NCI-H69 (cell line): ENCODE measurements around the gene AQP3.
"Not testable (repeated sequence)": the region's sequence is repeated elsewhere in the genome, so short reads cannot be mapped to it uniquely, and the experiment has no call there.

ENCODE experiments used
- DNase-seq: peaks from one replicate; lab custom pipeline; 2025; lab: John Stamatoyannopoulos, UW

The AQP3 gene

DNA sequence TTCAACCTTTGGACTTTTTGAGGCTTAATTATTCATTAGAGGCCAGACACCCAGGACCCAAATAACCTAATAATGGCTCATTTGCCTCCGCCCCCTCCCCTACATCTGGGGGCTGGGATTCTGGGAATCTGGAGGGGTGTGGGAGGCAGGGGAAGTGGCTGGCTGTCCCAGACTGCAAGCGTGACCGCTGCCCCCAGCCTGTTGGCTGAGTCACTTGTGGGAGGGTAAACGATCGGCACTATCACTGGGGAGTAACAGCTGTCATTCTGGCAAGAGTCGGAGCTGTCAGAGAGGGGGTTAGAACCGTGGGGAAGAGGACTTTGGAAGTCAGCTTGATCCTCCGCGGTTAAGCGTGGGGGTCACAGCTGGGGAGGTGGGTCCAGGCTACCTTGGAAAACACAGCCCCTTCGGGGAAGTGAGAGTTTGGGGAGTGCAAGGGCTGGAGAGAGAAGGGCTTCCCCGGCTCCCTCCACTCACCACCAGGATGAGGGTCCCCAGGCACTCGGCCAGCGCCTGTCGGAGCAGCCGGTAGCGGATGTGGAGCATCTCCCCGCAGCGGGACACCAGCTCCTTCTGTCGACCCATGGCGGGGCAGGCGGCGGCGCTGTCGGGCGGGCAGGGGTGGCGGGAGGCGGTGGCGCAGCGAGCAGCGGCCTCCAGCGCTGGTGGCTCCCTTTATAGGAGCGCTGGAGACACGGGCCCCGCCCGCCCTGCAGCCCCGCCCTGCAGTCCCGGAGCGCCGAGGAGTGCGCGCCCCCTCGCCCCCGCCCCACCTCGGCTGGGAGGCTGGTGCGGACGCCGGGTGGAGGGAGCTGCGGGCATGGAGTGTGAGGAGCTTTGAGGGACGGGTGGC lies at the start of gene AQP3:
TSS of gene AQP3 (minus strand) at position 648 of the 853 bp plus-strand sequence. CDS start at position 585, 63 bp downstream.
- DNase-seq = peak; percentile 92

DNA sequence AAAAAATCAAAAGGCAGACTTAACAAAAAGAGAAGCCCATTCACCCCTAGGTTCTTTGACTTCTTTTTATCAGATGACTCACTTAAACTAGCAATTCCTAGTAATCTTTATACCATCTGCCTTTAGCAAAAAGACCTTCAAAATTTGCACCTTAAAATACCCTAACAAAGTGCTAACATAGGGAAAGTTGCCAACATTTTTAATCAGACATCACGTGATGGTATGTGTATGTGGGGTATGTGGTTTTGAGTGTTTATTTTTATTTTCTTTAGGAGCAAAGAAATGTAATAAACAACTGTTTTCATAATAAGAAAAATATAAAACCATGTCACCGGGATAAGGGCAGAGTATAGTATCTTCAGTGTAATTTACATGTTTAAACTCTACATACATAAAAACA lies 46.4 kb upstream of the AQP3 start:
- DNase-seq = not testable (repeated sequence)

DNA sequence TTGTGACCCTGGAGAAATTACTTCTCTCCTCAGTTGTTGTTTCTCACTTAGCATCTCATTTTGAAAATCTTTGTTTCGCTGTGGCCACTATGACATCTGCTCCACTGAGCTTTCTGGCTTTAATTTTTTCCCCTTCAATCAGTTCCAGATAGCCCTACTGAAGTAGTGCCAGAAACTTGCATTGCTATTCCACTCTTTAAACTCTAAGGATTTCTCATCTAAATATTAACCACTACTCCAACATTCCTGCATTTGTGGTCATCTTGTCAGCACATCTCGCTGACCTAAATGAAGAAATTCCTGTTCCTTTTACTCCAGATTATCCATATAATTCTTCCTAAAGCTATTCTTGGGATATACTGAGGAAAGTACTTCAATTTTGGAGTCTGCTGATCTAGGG lies 41.7 kb upstream of the AQP3 start:
- DNase-seq = no peak

DNA sequence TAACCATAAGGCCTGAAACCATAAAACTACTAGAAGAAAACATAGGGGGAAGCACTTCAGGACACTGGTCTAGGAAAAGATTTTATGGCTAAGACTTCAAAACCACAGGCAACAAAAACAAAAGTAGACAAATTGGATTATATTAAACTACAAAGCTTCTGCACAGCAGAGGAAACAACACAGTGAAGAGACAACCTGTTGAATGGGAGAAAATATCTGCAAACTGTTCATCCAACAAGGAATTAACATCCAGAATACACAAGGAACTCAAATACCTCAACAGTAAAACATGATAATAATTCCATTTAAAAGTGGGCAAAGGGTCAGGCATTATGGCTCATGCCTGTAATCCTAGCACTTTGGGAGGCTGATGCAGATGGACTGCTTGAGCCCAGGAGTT lies 37.9 kb upstream of the AQP3 start:
- not testable (repeated sequence) for DNase-seq

DNA sequence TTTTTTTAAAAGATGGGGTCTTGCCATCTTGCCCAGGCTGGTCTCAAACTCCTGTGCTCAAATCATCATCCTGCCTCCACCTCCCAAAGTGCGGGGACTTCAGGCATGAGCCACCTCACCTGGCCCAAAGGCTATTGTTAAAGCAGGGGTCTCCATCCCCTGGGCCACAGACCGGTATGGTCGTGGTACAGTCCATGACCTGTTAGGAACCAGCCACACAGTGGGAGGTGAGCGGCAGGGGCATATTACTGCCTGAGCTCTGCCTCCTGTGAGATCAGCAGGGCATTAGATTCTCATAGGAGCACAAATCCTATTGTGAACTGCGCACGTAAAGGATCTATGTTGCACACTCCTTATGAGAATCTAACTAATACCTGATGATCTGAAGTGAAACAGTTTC lies 33.6 kb upstream of the AQP3 start:
- no peak for DNase-seq

DNA sequence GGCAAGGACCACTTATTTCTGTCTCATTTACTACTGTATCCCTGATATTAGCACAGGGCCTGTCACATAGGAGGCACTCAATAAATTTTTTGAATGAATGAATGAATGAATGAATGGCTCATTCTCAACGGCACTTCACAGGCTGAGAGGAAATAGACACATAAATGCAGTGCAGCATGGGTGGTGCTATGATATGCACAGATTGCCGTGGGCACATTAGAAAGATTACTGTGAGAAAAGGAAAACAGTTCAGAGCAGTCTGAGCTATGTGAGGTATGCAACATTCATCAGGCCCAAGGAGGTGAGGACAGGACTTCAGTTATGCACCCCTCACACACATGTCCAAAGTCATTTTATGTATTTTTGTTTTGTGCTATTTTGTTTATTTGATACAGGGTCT lies 32.7 kb upstream of the AQP3 start:
- DNase-seq = no peak

DNA sequence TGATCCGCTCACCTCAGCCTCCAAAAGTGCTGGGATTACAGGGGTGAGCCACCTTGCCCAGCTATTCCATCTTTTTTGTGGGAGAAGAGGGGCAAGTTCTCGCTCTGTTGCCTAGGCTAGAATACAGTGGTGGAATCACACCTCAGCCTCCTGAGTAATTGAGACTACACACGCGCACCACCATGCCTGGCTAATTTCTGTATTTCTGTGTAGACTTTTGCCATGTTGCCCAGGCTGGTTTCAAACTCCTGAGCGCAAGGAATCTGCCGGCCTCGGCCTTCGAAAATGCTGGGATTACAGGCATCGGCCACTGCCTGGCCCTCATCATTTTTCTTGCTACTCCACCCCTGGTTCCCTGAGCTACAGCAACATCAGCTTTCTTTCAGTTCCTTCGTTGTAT lies 29.1 kb upstream of the AQP3 start:
- DNase-seq = no peak

DNA sequence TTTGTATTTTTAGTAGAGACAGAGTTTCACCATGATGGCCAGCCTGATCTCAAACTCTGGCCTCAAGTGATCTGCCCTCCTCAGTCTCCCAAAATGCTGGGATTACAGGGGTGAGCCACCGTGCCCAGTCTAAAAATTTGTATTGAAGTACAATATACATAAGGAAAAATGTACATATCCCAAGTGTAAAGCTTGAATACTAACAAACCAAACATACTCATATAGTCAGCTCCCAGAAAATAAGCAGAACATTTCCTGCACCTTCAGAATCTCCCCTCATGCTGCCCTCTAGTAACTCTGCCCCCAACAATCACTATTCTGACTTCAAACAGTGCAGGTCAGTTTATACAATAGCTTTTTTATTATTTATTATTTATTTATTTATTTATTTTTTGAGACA lies 28.0 kb upstream of the AQP3 start:
- DNase-seq = no peak

DNA sequence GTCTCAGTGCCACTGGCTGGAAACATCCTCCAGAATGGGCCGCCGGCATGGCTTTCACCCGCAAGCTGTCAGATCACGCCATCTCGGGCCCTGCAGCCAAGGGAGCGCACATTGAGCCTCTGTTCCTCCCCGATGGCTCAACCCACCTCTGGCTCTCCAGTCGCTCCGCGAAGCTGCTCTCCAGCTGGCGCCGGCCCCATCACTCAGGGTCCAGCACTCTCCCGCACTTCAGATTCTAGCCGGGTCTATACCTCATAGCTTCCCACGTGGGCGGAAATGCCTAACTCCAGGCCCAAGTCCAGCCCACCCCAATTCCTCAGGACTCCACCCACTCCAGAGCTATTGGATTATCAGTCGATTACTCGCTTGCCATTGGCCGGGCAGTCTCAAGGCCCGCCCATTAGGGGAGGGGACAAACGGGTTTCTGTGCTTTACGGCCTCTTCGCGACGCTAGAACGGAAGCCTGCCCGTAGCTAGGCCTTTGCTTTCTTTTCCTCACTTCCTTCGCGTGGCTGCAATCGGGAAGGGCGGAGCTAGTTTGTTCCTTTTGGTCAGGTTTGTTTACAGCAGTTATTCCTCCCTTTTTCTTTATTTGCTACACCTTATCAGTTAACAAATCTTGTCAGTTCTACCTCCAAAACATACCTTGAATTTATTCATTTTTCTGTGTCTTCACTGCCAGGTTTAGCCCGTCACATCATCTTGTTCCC lies 26.4 kb upstream of the AQP3 start, which contains the start of gene NOL6:
TSS of gene NOL6 (minus strand) at position 282 of the 710 bp plus-strand sequence. CDS start at position 200, 82 bp downstream.
- DNase-seq = peak; percentile 100

DNA sequence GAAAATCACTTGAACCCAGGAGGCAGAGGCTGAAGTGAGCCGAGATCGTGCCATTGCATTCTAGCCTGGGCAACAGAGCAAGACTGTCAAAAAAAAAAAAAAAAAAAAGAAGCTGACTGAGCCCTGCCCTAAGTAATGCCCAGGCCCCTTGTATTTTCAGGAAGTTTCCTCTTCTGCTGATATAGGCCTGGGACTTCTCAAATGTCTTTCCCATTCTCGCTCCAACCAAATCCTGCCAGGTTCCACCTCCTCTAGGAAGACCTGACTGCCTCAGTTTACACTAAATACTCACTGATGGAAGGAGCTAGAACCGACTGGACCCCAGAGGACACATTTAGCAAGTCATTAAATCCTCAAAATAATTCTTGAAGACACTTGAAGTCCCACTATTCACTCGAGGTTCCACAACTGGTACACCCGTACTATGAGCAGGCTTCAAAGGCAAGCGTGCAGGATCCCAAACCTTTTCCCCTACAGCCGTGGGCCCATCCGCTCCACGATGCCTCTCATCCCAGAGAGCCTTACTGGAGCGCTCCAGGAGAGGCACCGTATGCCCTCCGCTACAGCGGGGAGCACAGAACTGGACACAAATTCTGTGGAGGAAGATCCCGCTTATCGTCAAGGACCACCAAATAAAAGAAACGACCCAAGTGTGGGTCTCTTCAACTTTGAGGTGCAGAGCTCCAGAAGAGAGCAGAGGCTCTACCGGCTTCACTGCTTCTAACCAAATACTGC lies 25.7 kb upstream of the AQP3 start:
- no peak for DNase-seq

DNA sequence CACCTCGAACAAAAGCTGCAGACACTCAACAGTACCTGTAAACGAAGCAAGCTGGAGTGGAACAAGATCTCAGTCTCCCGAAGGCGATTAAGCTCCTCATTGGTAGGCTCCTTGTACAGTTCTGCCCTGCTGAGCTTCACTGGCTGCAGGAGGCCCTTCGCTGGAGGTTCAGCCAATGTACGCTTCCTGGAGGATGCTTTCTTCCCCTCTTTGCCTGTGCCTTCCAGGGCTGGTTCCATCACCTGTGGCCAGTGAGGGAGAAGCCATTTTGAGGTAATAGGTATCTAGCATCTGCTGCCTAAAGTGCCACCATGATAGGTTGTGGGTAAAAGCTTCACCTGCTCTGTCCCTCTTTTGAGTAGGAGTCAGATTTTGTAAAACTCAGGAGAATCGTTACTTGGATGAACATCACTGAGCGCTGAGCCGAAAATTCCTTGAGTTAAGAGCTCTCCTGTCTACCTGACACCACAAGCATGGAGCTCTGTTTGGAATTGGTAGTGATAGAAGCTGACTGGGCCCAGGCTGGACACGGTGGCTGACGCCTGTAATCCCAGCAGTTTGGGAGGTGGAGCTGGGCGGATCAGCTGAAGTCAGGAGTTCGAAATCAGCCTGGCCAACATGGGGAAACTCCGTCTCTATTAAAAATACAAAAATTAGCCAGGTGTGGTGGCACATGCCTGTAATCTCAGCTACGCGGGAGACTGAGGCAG lies 24.9 kb upstream of the AQP3 start:
- no peak for DNase-seq

DNA sequence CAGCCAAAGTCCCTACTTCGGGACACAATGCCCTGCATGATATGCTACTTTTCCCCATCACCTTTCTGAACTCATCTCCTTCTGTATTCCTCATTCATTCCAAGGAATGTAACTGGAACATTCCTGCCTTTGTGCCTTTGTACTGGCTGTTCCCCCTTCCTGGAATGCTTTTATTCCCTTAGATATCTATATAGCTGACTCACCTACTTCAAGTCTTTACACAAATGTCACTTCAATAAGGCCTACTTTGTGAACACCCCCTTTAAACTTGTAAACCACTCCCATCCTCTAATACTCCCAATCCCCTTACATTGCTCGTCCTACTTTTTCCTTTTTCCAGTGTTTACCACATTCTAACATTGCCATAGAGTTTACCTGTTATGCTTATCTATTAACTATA lies 24.0 kb upstream of the AQP3 start:
- DNase-seq = no peak

DNA sequence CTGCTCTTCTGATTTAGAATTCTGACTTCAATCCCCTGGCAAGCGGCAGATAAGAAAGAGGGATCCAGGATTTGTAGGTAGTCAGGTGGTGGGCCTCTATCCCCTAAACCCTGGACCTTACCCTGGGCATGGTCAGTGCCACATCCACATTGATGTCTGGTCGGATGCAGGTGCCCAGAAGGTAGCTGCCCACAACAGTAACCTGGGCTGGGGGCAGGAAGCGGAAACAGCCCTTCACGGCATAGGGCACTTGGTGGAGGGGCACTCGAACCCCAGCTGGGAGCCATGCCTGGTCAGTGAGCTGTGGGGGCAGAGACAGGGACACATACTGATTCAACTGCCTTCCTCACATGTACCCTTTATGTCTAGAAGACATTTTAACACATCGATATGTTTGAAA lies 22.5 kb upstream of the AQP3 start:
- no peak for DNase-seq

DNA sequence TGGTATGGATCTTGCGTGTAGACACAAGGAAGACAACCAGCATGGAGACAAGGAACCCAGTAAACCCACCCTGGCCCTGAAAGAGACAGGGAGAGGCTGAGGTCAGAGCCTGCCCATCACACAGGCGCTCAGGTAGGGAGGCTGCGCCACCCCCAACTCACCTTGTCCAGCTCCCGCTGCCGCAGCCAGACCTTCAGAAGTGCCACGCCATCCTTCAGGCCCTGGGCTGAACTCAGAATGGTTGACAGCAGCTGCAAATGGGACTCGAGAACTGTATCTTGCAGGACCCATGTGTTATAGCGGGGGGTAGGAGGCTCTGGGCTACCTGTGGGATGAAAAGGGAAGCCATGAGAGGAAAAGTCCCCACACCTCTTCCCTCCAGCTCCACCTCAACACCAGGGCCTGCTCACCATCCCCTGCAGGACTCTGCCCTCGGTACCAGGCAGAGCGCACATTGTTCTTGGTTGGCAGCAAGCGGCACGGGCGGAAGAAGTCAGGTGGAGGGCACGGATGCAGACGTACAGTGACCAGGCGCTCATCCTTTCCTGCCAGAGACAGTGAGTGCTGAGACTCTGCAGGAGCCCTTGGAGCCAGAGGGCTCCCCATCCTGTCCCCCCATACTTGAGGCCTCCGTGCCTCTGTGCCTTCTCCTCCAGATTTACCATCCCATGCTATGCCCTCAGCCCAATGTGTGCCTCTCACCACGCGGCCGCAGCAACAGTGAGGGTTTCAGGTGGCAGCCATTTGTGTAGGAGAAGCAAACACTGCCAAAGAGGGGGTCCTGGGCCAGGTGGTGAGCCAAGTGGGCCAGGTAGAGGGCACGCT lies 21.6 kb upstream of the AQP3 start:
- no peak for DNase-seq

DNA sequence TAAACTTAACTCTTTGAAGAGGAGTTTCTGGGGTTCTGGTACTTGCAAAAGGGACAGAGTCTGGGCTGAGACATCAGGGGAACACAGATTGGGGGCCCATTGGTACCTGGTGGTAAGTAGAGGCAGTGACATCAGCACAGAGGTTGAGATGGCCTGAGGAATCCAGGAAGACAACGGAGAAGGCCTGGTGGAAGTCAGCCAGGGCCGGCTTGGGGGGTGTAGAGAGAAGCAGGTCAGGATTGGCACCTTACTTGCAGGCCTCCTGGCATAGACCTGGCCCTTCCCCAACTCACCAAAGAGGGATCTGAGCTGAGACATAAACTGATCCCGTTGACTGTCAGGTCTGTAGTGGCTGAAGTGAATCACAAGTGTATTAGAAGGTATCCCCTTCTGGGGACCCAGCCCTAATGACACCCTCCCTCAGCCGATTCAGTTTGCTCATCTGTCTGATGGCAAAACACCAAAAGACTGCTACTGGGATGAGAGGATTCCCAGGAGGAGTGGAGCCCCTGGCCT lies 20.9 kb upstream of the AQP3 start:
- DNase-seq = no peak

DNA sequence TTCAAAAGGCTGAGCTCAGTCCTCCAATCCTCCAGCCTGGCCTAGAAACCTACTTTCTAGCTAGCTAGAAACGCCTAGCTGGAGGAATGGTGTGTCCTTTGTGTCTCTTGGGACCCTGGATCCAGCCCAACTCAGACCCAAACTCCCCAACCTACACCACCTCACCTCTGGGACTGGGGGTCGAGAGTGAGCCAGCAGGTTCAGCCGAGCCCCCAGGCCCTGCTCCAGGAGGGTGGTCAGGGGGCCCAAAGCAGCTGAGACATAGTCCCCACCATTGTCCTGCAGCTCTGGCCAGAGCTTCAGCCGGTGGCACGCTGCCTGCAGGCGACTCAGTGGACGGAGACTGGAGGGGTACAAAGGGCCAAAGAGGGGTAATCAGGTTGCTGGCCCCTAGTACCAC lies 20.1 kb upstream of the AQP3 start:
- DNase-seq = no peak

DNA sequence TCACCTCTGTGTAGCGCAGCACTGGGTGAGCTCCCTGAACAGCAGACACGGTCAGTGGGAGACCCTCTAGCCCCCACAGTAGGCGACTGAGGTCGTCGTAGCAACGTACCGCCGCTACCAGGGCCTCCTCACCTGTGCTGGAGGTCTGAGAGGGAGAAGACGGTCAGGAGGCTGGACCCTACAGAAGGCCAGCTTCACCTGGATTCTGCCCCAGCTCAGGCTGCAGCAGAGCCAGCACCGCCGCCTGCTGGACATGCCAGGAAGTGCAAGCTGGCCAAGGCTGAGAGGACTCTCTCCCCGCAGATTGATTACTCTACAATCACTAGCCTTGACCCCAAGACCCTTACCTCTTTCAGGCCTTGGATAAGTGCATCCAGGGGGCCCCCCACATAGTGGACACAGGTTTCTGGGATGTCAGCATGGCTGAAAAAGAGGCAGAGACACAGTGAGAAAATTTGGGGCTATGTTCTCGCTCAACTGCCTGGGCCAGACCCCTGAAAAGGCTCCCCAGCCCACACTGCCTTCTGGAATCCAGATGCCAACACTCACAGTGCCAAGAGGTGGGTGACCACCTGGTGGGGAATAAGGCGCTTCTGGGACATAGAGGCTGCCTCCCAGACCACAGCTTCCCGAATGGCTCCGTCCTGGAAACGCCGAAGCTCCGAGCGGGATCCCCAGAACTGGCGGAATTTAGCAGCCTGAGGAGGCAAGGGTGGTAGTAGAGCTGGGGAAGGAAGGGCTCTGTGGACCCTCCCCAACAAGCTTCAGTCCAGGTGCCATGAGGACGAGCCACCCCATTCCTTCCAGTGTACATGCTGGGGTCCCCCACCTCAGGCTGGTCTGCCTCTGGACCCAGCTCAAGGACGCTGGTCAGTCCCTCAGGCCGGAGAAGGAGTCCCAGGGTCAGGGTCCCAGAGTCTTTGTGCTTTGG lies 19.4 kb upstream of the AQP3 start:
- peak; percentile 45 for DNase-seq

DNA sequence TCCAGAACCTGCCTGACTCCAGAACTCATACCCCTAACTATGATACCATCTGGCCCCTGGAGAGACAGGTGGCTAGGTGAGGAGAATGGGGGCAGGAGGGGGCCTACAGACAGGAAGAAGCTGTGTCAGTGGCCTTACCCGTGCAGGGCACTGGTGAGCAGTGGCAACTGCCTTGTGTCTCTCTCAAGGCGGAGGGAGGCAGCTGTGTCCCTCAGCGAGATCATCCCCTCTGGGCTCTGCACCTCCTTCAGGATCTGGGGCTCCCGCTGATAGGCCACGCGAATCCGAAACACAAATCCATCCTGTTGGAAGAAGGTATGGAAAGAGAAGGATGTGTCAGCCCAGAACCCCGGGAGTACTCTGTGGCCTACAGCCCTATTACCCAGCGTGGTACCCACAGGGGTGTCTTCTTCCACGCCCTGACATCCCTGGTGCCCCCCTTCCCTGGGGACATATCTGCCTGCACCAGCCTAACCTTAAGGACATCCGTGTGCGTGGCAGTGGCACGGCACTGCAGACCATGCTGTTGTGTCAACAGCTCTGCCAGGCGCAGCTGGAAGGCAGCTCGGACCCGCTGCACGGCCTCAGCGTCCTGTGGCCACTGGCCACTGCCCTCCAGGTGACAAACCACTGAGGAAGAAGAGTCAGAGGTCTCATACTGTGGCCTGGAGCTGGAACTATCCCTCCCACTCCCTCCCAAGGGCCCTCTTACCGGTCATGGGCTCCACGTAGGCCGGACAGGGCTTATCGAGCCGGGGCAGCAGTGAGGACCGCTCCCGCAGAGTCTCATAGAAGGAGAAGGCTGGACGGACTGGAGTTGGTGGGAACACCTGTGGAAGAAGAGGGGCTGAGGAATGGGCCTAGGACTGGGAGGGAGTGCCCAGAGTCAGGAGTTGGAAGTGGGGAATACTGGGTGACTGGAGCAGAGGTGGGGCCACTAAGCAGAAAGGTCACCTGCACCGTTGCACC lies 18.5 kb upstream of the AQP3 start:
- DNase-seq = no peak

DNA sequence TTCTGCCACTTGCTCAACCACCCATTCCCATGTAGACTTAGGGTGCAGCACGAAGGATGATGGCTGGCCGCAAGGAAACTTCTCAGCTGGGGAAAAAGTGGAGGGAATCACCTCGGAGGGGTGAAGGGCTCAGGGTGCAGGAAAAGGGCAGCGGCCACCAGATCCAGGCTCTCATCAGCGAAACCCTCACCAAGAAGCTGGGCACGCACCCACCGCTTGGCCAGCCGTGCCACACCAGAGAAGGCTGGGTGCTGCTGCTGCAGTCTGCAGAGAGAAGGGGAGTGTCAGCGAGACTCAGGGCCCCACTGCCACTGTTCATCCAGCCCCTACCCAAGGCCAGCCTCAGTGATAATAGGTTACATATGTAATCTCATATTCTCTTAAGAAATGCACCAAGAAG lies 17.7 kb upstream of the AQP3 start:
- DNase-seq = no peak
